ENCODE results near the gene SPPL3. TPM values are rescaled to one million over a fixed set of nuclear protein-coding genes. Genes with fewer than 3 reads are reported as not detected.

The SPPL3 gene
- total and polyA plus RNA-seq, 2 donors from 2014 or later = 23.8 to 51.9 TPM

GRCh38 chr12:120760349-120761254 lies 143.6 kb downstream of the SPPL3 start:
- FAIRE-seq (no peak), DNase-seq (peak in 2 of 5 donors; percentile 28 to 59)
- peak overlapping the region in 1 of 2 donors; percentile 39 for H3K27ac ChIP-seq (ENCODE audit: low read depth in 2 of 2, low read length in 2 of 2)
- no peaks in the 10 kb centered on the region for H3K9me3 ChIP-seq (ENCODE audit: control insufficient read depth in 2 of 3, insufficient read depth in 1 of 3, low read length in 3 of 3)
- no peaks in the 10 kb centered on the region for H3K27me3 ChIP-seq (ENCODE audit: control insufficient read depth, insufficient read depth, low read length)
- H3K36me3 ChIP-seq (ENCODE audit: control insufficient read depth in 2 of 3, insufficient read depth in 3 of 3, low read length in 3 of 3) = peaks cover 3 to 28% (median 13%) of the 10 kb centered on the region in 3 donors
- H3K4me1 ChIP-seq (ENCODE audit: control insufficient read depth in 2 of 3, insufficient read depth in 2 of 3, low read depth in 1 of 3, low read length in 3 of 3) = peaks cover 0 to 5% (median 0%) of the 10 kb centered on the region in 3 donors
- H3K9ac ChIP-seq (ENCODE audit: low read length in 3 of 3) = no peak overlapping the region
- no peak for TF ChIP-seq CTCF (IDR thresholded peaks at IDR 0.05; ENCODE audit: borderline replicate concordance, extremely low read depth, insufficient read depth)
- no peak overlapping the region for H3K4me3 ChIP-seq (ENCODE audit: low read length in 3 of 3)
- intact Hi-C loops (cut with DNase I) = no loop called here

GRCh38 chr12:120759591-120760348 lies 144.4 kb downstream of the SPPL3 start:
- no peak overlapping the region for H3K27ac ChIP-seq (ENCODE audit: low read depth in 2 of 2, low read length in 2 of 2)
- H3K9ac ChIP-seq (ENCODE audit: low read length in 3 of 3) = no peak overlapping the region
- intact Hi-C loops (cut with DNase I) = no loop called here
- H3K27me3 ChIP-seq (ENCODE audit: control insufficient read depth, insufficient read depth, low read length) = no peaks in the 10 kb centered on the region
- peaks cover 3 to 25% (median 10%) of the 10 kb centered on the region in 3 donors for H3K36me3 ChIP-seq (ENCODE audit: control insufficient read depth in 2 of 3, insufficient read depth in 3 of 3, low read length in 3 of 3)
- FAIRE-seq (no peak), DNase-seq (peak in 4 of 5 donors; percentile 30 to 58 (median 51))
- H3K4me3 ChIP-seq (ENCODE audit: low read length in 3 of 3) = no peak overlapping the region
- peaks cover 0 to 5% (median 0%) of the 10 kb centered on the region in 3 donors for H3K4me1 ChIP-seq (ENCODE audit: control insufficient read depth in 2 of 3, insufficient read depth in 2 of 3, low read depth in 1 of 3, low read length in 3 of 3)
- H3K9me3 ChIP-seq (ENCODE audit: control insufficient read depth in 2 of 3, insufficient read depth in 1 of 3, low read length in 3 of 3) = no peaks in the 10 kb centered on the region
- TF ChIP-seq CTCF (IDR thresholded peaks at IDR 0.05; ENCODE audit: borderline replicate concordance, extremely low read depth, insufficient read depth) = no peak

GRCh38 chr12:120758798-120759590 lies 145.2 kb downstream of the SPPL3 start:
- no peak overlapping the region for H3K4me3 ChIP-seq (ENCODE audit: low read length in 3 of 3)
- intact Hi-C loops (cut with DNase I) = no loop called here
- H3K9ac ChIP-seq (ENCODE audit: low read length in 3 of 3) = no peak overlapping the region
- H3K27ac ChIP-seq (ENCODE audit: low read depth in 2 of 2, low read length in 2 of 2) = no peak overlapping the region
- TF ChIP-seq CTCF (IDR thresholded peaks at IDR 0.05; ENCODE audit: borderline replicate concordance, extremely low read depth, insufficient read depth) = no peak
- H3K9me3 ChIP-seq (ENCODE audit: control insufficient read depth in 2 of 3, insufficient read depth in 1 of 3, low read length in 3 of 3) = no peaks in the 10 kb centered on the region
- FAIRE-seq (no peak), DNase-seq (no peak)
- H3K4me1 ChIP-seq (ENCODE audit: control insufficient read depth in 2 of 3, insufficient read depth in 2 of 3, low read depth in 1 of 3, low read length in 3 of 3) = peaks cover 0 to 5% (median 0%) of the 10 kb centered on the region in 3 donors
- H3K36me3 ChIP-seq (ENCODE audit: control insufficient read depth in 2 of 3, insufficient read depth in 3 of 3, low read length in 3 of 3) = peaks cover 0 to 19% (median 10%) of the 10 kb centered on the region in 3 donors
- H3K27me3 ChIP-seq (ENCODE audit: control insufficient read depth, insufficient read depth, low read length) = no peaks in the 10 kb centered on the region

Measured in kidney (tissue), 14 donors.